ENCODE data around the gene KLHL29.

KLHL29 gene

GRCh38 chr2:23622466-23622865, 237.5 kb downstream of the KLHL29 start:
- DNase-seq = peak; percentile 40

GRCh38 chr2:23622966-23623675, 238.1 kb downstream of the KLHL29 start:
- peak; percentile 53 for DNase-seq

- DNase-seq = peak; percentile 20
Observed at GRCh38 chr2:23624378-23624777, 239.4 kb downstream of the KLHL29 start.

GRCh38 chr2:23624915-23625314, 239.9 kb downstream of the KLHL29 start:
- DNase-seq = no peak

- no peak for DNase-seq
Observed at GRCh38 chr2:23625726-23626125, 240.7 kb downstream of the KLHL29 start.

- DNase-seq = no peak
Observed at GRCh38 chr2:23626701-23627230, 241.8 kb downstream of the KLHL29 start.

GRCh38 chr2:23627236-23628009, 242.4 kb downstream of the KLHL29 start:
- no peak for DNase-seq

- DNase-seq = no peak
Observed at GRCh38 chr2:23628926-23629771, 244.2 kb downstream of the KLHL29 start.

- DNase-seq = no peak
Observed at GRCh38 chr2:23629772-23630480, 244.9 kb downstream of the KLHL29 start.

- DNase-seq = no peak
Observed at GRCh38 chr2:23630961-23631360, 246.0 kb downstream of the KLHL29 start.

- no peak for DNase-seq
Observed at GRCh38 chr2:23631389-23631788, 246.4 kb downstream of the KLHL29 start.

GRCh38 chr2:23632386-23632785, 247.4 kb downstream of the KLHL29 start:
- DNase-seq = no peak

GRCh38 chr2:23632831-23633395, 247.9 kb downstream of the KLHL29 start:
- DNase-seq = no peak

- DNase-seq = no peak
Observed at GRCh38 chr2:23633966-23634365, 249.0 kb downstream of the KLHL29 start.

GRCh38 chr2:23635442-23636340, 250.7 kb downstream of the KLHL29 start:
- DNase-seq = no peak

- no peak for DNase-seq
Observed at GRCh38 chr2:23636426-23636825, 251.4 kb downstream of the KLHL29 start.

GRCh38 chr2:23637011-23637778, 252.2 kb downstream of the KLHL29 start:
- DNase-seq = no peak

GRCh38 chr2:23639406-23639982, 254.5 kb downstream of the KLHL29 start:
- DNase-seq = no peak

GRCh38 chr2:23640711-23641110, 255.7 kb downstream of the KLHL29 start:
- DNase-seq = no peak

- no peak for DNase-seq
Observed at GRCh38 chr2:23642516-23642915, 257.5 kb downstream of the KLHL29 start.

Measured in NCI-H1694 treated with DMSO at 0.1 percent for 48 hours (cell line).